GM23248 (cell line): ENCODE results near the gene BICC1.

Experiments used
- EZH2 ChIP-seq: fragments of 200-600 bp; sonication (generic); IDR thresholded peaks from 2 replicates; pipeline ENCODE4 v1.6.1; 2018; ENCODE audit warnings: antibody characterized with exemption, mild to moderate bottlenecking; ENCODE audit not compliant: insufficient read depth, poor library complexity, severe bottlenecking
- EZH2phosphoT487 ChIP-seq: fragments of 200-600 bp; sonication (generic); IDR thresholded peaks from 2 replicates; pipeline ENCODE4 v1.6.1; 2018; ENCODE audit warnings: antibody characterized with exemption, moderate library complexity, mild to moderate bottlenecking, low read depth; ENCODE audit not compliant: insufficient read depth

GRCh38 chr10:58555170-58555929, 42.7 kb downstream of the BICC1 start:
- TF ChIP-seq EZH2phosphoT487 (no peak), EZH2 (no peak)
